GM19397 (cell line): Measurements from ENCODE around the gene PLXNA2.

Experiments used
- ATAC-seq: cut with Tn5 transposase; IDR thresholded peaks from one replicate; pipeline ENCODE4 v1.9.1; 2021; ENCODE audit warnings: mild to moderate bottlenecking, moderate library complexity; ENCODE audit not compliant: unreplicated experiment

PLXNA2 gene, protein sequence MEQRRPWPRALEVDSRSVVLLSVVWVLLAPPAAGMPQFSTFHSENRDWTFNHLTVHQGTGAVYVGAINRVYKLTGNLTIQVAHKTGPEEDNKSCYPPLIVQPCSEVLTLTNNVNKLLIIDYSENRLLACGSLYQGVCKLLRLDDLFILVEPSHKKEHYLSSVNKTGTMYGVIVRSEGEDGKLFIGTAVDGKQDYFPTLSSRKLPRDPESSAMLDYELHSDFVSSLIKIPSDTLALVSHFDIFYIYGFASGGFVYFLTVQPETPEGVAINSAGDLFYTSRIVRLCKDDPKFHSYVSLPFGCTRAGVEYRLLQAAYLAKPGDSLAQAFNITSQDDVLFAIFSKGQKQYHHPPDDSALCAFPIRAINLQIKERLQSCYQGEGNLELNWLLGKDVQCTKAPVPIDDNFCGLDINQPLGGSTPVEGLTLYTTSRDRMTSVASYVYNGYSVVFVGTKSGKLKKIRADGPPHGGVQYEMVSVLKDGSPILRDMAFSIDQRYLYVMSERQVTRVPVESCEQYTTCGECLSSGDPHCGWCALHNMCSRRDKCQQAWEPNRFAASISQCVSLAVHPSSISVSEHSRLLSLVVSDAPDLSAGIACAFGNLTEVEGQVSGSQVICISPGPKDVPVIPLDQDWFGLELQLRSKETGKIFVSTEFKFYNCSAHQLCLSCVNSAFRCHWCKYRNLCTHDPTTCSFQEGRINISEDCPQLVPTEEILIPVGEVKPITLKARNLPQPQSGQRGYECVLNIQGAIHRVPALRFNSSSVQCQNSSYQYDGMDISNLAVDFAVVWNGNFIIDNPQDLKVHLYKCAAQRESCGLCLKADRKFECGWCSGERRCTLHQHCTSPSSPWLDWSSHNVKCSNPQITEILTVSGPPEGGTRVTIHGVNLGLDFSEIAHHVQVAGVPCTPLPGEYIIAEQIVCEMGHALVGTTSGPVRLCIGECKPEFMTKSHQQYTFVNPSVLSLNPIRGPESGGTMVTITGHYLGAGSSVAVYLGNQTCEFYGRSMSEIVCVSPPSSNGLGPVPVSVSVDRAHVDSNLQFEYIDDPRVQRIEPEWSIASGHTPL (N-terminal part only)

GRCh38 chr1:208243967-208244916, at the start of gene PLXNA2:
Gene PLXNA2 (minus strand): TSS chr1:208244384. CDS start chr1:208217922, 26,462 bp downstream.
- peak; percentile 60 for ATAC-seq

DNA sequence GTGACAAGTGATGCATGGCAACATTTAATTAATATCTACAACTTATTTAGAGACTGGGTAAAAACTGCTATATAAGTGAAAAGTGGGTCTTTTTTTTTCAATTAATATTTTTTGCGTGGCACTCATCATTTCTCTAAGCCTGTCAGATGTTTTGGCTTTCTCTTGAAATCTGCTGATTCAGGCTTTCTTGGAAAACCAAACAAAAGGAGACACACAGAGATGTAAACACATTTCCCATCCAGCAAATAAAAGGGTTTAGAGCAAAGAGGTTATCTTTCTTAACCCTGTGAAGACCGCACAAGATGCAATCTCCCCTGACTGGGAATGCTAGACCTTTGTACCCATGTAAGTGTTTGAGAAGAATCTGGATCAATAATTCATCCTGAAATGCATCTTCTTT, 48.7 kb upstream of the PLXNA2 start:
- no peak for ATAC-seq

GRCh38 chr1:208291923-208292711, 47.9 kb upstream of the PLXNA2 start:
- no peak for ATAC-seq

DNA sequence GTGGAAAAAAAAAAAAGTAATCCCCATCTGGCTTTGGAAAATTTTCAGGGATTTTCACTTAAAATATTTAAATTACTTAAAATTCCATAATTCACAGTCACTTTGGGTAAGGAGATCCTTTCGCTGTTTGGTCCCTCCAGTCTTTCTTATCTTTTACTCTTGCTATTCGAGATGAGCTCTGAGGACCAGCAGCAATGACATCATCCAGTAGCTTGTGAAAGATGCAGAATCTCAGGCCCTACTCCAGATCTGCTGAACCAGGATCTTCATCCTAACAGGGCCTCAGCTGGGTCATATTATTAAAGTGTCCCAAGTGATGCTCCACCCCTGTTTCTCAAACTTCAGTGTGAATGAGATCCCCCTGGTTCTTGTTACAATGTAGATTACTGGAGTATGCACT, 46.9 kb upstream of the PLXNA2 start:
- ATAC-seq, result no peak

DNA sequence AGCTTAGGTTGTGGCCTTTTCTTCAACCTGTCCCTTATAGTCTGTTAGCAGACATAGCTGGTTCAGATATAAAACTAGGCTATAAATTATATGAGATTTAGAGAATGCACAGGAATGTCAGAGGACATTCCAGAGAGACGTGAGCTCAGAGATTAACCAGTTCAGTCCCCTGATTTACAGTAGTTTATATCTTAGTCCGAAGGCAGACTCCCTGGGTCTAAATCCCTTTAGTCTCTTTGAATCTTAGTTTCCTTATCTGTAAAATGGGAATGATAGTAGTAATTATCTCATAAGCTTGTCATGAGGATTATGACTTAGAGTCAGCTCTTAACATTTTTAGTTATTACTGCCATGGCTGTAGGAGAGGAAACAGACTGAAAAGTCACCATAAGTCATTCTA, 45.5 kb upstream of the PLXNA2 start:
- no peak for ATAC-seq

- ATAC-seq, result no peak
Observed at GRCh38 chr1:208288495-208288894, 44.3 kb upstream of the PLXNA2 start.

DNA sequence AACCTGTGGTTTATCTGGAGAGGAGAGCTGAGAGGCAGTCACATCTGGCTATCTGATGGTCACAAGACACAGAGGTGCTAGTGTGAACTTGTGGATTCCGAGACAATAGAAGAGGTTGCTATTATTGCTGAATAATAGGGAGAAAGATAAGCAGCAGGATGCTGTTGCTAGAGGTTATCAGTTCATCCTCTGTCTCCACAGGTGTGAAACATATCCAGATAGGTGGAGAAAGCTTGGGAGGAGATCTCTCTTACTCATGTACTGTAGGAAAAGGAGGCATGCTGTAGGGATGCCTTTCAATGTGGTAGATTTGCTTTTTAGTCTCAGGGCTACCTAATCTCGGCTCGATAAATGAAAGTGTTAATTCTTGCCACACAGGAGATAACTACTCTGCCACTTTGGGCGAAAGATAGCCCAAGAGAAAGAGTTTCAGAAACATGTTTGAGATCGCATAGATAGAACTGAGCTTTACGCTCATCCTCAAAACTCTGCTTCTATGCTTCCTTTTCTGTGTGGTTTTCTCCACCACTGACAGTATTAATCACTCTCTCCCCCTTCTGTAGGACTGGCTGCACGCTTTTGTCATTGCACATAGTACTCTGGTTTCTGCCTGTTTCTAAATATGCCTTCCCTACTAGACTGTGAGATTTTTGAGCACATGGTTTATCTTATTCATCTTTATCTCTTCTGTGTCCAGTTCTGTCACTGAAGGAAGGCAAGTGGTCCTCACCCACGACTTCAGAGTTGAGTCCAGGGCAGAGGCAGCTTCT, 36.7 kb upstream of the PLXNA2 start:
- no peak for ATAC-seq

DNA sequence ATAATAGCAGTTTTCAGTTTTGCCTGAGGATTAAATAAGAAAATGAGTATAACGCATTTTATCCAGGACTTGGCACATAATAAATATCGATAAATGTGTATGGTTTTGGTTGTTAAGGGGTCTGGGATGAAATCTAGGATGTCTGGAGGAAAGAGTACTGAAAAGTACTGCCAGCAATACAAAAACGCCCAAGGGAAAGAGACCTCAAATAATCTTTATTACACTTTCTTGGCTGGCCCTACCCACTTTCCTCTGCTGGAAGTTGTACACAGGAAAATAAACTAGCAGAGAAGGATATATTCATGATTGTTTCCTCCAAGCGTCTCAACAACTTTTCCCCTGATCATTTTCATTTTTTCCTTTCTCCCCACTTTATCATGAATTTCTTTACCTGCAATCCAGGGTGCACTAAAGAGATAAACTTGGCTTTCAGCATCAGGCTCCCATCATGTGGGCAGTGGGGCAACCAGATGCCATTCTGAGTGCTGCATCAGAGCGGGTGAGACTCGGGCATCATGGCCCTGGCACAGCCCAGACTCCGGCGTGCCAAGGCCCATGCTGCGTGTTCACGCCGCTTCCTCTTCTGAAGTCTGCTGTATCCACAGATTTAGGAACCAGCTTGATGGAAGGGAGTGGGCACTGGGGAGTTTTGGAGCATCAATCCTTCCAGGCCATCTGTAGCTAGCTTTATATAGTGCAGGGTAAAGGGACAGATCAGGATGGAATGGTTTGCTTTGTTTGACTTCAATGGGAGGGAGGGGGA, 35.8 kb upstream of the PLXNA2 start:
- no peak for ATAC-seq

DNA sequence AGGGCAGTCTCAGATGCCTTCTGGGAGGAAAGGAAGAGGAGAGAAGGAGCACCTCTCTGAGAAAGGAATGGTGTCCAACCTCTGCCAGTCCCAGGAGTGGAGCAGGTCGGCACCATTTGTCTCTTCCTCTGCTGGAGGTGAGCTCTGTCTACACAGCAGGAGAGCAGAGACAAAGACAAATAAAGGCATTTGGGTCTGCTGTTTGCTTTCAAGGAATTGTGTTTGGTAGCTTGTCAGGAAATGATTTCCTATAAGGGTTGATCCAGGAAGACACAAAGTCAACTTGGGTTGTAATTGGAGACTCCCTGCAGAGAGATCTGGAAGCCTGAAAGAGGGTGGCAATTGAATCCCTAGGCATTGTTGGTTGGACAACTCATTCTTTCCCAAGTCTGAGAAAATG, 34.5 kb upstream of the PLXNA2 start:
- ATAC-seq, result no peak

DNA sequence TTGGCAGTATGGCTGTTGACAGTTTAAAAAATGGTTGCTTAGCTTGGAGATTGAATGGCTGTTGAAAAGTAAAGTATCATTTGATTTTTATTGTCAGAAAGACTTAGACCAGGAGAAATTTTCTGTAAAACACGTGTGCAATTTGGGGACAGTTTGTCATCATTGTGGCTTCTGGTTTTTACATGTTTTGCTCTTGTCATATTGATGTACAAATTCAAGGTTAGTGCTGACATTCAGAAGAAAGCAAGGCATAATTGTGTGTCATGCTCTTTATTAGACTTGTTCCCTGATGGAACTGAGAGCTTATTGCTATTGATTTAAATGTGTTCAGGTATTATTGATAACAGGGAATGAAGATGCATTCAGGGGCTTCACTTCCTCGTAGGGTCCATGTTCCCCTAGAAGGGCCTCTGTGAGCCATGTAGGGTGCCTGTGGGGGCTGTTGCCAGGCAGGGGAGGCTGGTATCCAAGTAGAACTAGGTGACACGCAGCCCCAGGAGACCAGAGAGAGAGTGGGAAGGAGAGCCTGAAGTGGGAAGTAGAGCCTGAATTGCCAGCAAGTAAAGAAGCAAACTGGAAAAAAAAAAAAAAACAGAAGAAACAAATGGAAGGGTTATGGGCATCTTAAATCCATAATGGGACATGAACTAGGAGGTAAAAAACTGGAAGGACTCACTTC, 32.7 kb upstream of the PLXNA2 start:
- ATAC-seq, result no peak

DNA sequence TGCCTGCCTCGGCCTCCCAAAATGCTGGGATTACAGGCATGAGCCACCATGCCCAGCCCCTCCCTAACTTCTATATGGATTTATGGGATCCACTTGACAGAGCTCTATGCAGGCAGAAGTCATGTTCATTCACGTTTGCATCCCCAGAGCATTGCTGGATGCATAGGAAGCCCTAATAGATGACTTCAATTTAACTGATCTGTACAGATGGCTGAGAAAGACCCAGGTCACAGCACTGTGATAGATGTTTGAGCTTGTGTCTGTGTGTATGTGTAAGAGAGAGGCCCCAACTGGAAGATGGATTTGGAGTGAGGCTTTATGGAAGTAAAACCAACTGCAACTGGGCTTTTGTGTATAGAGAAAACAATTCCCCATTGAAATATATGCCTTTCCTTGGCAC, 30.9 kb upstream of the PLXNA2 start:
- ATAC-seq, result no peak

DNA sequence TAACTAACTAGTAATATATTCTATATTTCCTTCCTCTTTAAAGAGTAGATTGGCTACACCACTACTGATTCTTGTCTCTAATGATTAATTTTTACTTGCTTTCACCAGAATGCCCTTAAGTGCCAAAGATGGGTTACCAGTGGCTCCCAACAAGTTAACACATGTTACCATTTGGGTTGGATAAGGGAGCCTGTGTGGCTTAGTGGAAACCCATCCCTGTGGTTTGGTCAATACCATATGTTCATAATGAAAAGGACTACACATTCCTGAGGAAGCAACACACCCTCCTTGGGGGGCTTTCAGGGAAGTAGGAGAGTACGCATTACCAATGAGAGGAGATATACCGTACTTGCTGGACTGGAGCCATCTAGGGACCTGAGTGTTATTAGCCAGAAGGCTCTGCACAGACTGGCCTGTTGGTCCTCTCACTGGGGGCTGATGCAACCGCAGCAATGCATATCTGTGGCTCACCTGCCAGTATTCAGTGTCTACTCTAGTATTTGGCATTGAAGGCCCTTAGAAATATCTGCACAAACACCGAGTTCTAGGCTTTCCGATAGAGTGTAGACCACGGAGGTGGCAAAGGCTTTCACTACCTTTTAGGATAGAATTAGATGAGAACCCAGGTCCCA, 29.3 kb upstream of the PLXNA2 start:
- ATAC-seq, result no peak

GRCh38 chr1:208272713-208273112, 28.5 kb upstream of the PLXNA2 start:
- ATAC-seq, result no peak

DNA sequence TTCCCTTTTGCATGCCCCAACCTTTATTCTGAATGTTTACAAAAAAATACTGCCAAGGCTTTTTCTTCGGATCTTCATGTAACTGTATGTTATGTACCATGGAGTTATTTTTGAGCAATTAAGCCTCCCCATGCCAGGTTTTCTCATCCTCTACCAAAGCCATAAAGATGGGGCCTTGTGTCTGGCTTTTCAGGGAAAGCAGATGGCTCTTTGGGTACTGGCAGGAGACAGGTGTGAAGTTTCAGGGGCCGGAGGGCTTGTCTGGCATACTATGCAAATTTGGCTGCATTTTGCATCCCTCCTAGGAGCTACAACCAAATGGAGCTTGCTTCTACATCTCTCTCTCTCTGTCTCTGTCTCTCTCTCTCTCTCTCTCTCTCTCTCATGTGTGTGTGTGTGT, 28.1 kb upstream of the PLXNA2 start:
- no peak for ATAC-seq

- no peak for ATAC-seq
Observed at GRCh38 chr1:208271236-208271635, 27.1 kb upstream of the PLXNA2 start.

DNA sequence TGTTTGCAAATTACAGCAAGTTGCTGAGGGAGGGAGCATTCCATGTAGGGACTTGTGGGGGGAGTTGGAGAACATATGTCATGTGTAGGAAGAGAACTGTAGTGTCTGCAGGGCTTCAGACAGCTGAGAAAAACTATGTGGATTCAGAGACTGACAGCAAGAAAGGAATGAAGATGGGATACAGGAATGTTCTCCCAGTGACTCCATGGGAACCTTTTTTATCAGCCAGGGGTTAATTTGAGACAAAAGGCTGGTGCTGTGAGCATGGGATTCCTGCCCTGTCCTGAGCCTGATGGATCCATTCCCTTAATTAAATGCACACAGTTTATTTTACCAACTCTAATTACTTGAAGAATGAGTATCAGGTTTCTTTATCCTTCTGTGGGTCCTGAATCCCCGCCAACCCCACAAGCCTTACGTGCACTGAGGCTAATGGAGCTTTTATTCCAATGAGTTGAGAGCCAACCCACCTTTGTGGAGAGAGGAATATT, 26.5 kb upstream of the PLXNA2 start:
- no peak for ATAC-seq

DNA sequence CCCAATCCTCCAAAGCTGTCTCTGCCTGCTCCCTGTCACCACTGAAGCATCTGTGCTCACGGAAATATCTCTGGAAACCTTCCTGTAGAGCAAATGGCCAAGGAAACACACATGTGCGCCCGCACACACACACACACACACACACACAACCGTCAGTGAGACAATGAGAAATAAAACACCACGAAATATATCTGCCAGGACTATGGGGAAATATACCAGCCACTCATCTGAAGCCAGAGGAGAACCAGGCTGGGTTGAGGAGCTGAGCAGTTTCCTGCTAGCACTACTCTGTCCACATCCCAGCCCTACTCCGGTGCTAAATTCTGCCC, 25.1 kb upstream of the PLXNA2 start:
- no peak for ATAC-seq
